Measurements from ENCODE around the gene LEPR. TPM values are rescaled to one million over a fixed set of nuclear protein-coding genes. Genes with fewer than 3 reads are reported as not detected.

LEPR gene
- total RNA-seq, 4 donors from 2014 or later = 10.3 to 43.3 (median 21.5) TPM

- ATAC-seq (ENCODE audit: low FRiP score) (no peak), DNase-seq (ENCODE audit: low spot score) (no peak)
- TF ChIP-seq, protein P1, sequence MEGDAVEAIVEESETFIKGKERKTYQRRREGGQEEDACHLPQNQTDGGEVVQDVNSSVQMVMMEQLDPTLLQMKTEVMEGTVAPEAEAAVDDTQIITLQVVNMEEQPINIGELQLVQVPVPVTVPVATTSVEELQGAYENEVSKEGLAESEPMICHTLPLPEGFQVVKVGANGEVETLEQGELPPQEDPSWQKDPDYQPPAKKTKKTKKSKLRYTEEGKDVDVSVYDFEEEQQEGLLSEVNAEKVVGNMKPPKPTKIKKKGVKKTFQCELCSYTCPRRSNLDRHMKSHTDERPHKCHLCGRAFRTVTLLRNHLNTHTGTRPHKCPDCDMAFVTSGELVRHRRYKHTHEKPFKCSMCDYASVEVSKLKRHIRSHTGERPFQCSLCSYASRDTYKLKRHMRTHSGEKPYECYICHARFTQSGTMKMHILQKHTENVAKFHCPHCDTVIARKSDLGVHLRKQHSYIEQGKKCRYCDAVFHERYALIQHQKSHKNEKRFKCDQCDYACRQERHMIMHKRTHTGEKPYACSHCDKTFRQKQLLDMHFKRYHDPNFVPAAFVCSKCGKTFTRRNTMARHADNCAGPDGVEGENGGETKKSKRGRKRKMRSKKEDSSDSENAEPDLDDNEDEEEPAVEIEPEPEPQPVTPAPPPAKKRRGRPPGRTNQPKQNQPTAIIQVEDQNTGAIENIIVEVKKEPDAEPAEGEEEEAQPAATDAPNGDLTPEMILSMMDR (IDR thresholded peaks at IDR 0.05) = no peak
Measured at GRCh38 chr1:65434760-65435159, 14.3 kb downstream of the LEPR start.

DNA sequence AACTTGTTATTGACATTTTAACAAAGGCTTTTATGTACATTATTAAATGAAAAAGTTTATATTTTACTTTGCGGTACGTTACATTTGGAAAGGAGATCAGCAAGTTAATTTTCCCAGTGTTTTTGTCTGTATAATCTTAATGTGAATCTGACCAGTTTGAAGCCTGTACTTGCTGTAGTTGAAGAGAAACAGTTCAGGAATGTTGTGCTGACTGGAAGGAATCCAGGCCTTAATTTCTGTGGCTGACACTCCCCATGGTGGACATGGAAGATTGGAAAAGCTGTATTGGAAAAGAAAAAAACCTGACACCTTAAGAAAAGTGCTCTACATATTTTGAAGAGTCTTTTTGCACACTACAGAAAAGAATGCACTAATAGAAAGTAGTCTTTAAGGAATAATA lies 15.5 kb downstream of the LEPR start:
- ATAC-seq (ENCODE audit: low FRiP score) (no peak), DNase-seq (ENCODE audit: low spot score) (no peak)
- TF ChIP-seq, protein P1 (IDR thresholded peaks at IDR 0.05) = no peak

GRCh38 chr1:65437616-65438015 lies 17.1 kb downstream of the LEPR start:
- TF ChIP-seq, protein P1 (IDR thresholded peaks at IDR 0.05) = no peak
- no peak for ATAC-seq (ENCODE audit: low FRiP score)
- no peak for DNase-seq (ENCODE audit: low spot score)

DNA sequence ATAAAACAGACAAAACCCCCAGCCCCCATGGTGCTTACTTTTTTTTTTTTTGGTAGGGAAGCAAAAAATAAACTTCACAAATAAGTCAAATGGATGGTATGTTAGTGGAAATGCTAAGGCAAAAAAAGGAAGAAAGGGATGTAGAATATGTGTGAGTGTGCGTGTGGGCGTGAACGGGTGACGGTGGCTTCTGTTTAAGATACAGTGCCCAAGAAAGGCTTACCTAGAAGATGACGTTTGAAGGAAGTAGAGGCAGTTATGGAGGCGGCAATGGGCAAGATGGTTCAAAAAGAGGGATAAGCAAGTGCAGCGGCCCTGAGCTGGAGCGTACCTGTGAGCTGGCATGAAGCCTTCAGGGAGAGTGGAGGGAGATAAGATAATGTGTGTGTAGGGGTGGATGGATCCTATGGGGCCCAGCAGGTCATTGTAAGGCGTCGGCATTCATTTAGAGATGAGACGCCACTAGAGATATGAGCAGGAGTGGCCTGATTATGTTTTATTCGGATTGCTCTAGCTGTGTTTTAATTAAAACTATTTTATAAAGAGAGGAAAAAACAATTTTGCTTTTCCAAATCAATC lies 19.9 kb downstream of the LEPR start:
- TF ChIP-seq, protein P1 (IDR thresholded peaks at IDR 0.05) = no peak
- DNase-seq (ENCODE audit: low spot score) = no peak
- no peak for ATAC-seq (ENCODE audit: low FRiP score)

DNA sequence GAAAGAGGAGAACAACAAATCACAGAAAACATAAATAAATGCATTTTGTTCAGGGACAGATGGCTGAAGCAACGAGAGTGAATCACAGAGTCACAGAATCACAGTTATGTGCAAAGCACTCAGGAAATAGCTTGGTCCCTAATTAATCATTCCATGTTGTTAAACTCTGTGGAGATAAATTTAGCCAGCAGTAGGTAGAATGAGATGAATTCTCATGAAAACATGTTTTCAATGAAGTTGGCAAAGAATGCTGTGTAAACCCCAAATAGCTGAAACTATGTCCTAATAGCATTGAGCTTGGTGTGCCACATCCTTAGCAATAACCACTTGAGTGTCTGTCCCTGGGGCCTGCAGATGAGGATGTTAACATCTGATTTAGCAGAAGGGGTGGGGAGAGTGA lies 20.4 kb downstream of the LEPR start:
- no peak for DNase-seq (ENCODE audit: low spot score)
- no peak for ATAC-seq (ENCODE audit: low FRiP score)
- TF ChIP-seq, protein P1 (IDR thresholded peaks at IDR 0.05) = no peak

DNA sequence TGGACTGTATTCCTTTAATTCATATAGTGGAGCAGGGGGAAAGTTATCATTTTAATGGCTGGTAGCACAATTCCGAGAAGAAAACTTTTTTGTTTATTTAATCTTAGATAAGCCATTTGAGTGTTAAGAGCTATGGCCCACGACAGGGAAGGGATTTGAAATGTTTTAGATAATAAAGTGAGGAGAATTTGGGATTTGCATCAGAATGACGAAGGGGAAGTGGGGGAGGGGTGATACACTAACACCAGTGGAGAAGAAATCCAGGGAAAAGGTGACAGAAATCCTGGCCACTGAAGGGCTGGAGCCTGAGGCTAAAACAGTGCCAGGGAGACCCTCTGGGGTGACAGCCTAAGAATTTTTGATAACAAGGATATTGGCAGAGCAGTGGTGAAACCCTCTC lies 21.0 kb downstream of the LEPR start:
- no peak for ATAC-seq (ENCODE audit: low FRiP score)
- TF ChIP-seq, protein P1 (IDR thresholded peaks at IDR 0.05) = no peak
- DNase-seq (ENCODE audit: low spot score) = no peak

GRCh38 chr1:65442442-65442841 lies 22.0 kb downstream of the LEPR start:
- ATAC-seq (ENCODE audit: low FRiP score) = no peak
- TF ChIP-seq, protein P1 (IDR thresholded peaks at IDR 0.05) = no peak

More at GRCh38 chr1:65442442-65442841, 22.0 kb downstream of the LEPR start:
- DNase-seq (ENCODE audit: low spot score) = no peak

All from omental fat pad (tissue), 4 donors.